ENCODE data around the gene PRR16. TPM values are rescaled to one million over a fixed set of nuclear protein-coding genes. Genes with fewer than 3 reads are reported as not detected.

The PRR16 gene
- total and polyA plus RNA-seq, 2 experiments from 2014 or later = 32.5 to 68.8 TPM

DNA sequence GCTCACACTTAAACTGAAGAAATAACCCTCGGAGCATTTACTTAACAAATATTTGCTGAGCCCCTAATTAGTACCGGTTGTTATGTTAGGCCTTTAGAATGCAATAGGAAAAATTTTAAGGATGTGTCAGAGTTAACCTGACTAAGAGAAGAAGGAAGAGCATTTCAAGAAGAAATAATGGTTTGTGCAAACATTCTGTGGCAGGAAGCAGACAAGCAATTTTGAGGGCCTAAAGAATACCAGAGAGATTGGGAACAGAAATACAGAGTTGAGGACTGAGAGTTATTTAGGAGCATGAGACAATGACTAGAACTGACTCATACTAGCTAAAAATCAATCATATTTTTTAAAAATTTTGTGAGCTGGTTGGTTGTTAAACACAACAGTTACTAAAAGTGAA, 218.8 kb downstream of the PRR16 start:
- no peaks in the 10 kb centered on the region for H3K9me3 ChIP-seq (ENCODE audit: low read depth)
- TF ChIP-seq EZH2 (IDR thresholded peaks at IDR 0.05; ENCODE audit: insufficient read depth, poor library complexity, severe bottlenecking) (no peak), EZH2phosphoT487 (IDR thresholded peaks at IDR 0.05; ENCODE audit: insufficient read depth, low read depth) (no peak)
- H3K4me1 ChIP-seq (ENCODE audit: insufficient read depth) = peaks cover 66% of the 10 kb centered on the region
- peak; percentile 76 for DNase-seq
- H3K9ac ChIP-seq = 0 out of 2 replicates have a peak overlapping the region, but pooled peaks have one; percentile 7
- peak overlapping the region; percentile 68 for H3K4me2 ChIP-seq (ENCODE audit: unreplicated experiment)
- H3K4me3 ChIP-seq = peak overlapping the region; percentile 37
- no peaks in the 10 kb centered on the region for H3K9me2 ChIP-seq (ENCODE audit: insufficient read depth)
- H3K36me3 ChIP-seq (ENCODE audit: low read depth) = no peaks in the 10 kb centered on the region
- no peaks in the 10 kb centered on the region for H3K27me3 ChIP-seq (replicated peaks; ENCODE audit: insufficient read depth)
- in situ Hi-C loops (cut with MboI) = no loop called here
- peak overlapping the region; percentile 69 for H3K27ac ChIP-seq
- no peaks in the 10 kb centered on the region for H4K20me1 ChIP-seq (ENCODE audit: insufficient read depth)
- WGBS, 2 experiments (ENCODE audit: low coverage in 1 of 2, low lambda C conversion rate in 2 of 2, missing lambda C conversion rate in 2 of 2) = 0% methylated on average over 2 of the region's 2 CpGs
- peak overlapping the region; percentile 3; the same call in 1 of the 2 replicates for H2AFZ ChIP-seq
- H3K79me2 ChIP-seq (ENCODE audit: insufficient read depth) = peaks cover 55% of the 10 kb centered on the region
- peaks cover 37% of the 10 kb centered on the region for H3F3A ChIP-seq (ENCODE audit: insufficient read depth)

GRCh38 chr5:120683580-120683979, 219.5 kb downstream of the PRR16 start:
- in situ Hi-C loops (cut with MboI) = no loop called here
- H2AFZ ChIP-seq = no peak overlapping the region
- TF ChIP-seq EZH2phosphoT487 (IDR thresholded peaks at IDR 0.05; ENCODE audit: insufficient read depth, low read depth) (no peak), EZH2 (IDR thresholded peaks at IDR 0.05; ENCODE audit: insufficient read depth, poor library complexity, severe bottlenecking) (no peak)
- peak overlapping the region; percentile 68 for H3K4me2 ChIP-seq (ENCODE audit: unreplicated experiment)
- no peaks in the 10 kb centered on the region for H3K9me2 ChIP-seq (ENCODE audit: insufficient read depth)
- no peaks in the 10 kb centered on the region for H3K36me3 ChIP-seq (ENCODE audit: low read depth)
- H3K79me2 ChIP-seq (ENCODE audit: insufficient read depth) = peaks cover 49% of the 10 kb centered on the region
- H3K9ac ChIP-seq = no peak overlapping the region
- peaks cover 37% of the 10 kb centered on the region for H3F3A ChIP-seq (ENCODE audit: insufficient read depth)
- H3K9me3 ChIP-seq (ENCODE audit: low read depth) = no peaks in the 10 kb centered on the region
- peak overlapping the region; percentile 69 for H3K27ac ChIP-seq
- no peaks in the 10 kb centered on the region for H3K27me3 ChIP-seq (replicated peaks; ENCODE audit: insufficient read depth)
- H3K4me3 ChIP-seq = 0 out of 2 replicates have a peak overlapping the region, but pooled peaks have one; percentile 37
- no peaks in the 10 kb centered on the region for H4K20me1 ChIP-seq (ENCODE audit: insufficient read depth)
- H3K4me1 ChIP-seq (ENCODE audit: insufficient read depth) = peaks cover 59% of the 10 kb centered on the region
- peak; percentile 11 for DNase-seq

DNA sequence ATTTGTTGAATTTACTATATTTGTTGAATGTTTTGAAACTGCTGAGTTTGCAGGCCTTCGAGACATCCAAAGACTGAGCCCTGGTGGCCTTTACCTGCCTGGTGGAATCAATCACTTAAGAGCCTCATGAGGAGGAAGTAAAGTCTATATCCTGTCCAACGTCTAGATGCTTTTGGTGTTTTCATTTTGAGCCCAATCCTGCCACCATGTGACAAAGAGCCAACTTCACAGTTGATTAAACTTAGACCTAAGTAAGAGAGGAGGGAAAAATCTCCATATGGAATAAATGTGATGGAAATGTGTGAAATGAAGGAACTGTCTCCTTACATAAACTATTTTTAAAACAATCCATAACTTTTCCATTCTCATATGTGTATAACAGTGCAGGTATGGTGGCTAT, 220.1 kb downstream of the PRR16 start:
- no peak overlapping the region; the same call in 1 of the 2 replicates for H2AFZ ChIP-seq
- no peaks in the 10 kb centered on the region for H3K9me2 ChIP-seq (ENCODE audit: insufficient read depth)
- peak; percentile 33 for DNase-seq
- H4K20me1 ChIP-seq (ENCODE audit: insufficient read depth) = no peaks in the 10 kb centered on the region
- H3K27me3 ChIP-seq (replicated peaks; ENCODE audit: insufficient read depth) = no peaks in the 10 kb centered on the region
- no peaks in the 10 kb centered on the region for H3K36me3 ChIP-seq (ENCODE audit: low read depth)
- in situ Hi-C loops (cut with MboI) = no loop called here
- H3K27ac ChIP-seq = peak overlapping the region; percentile 69; the same call in 1 of the 2 replicates
- 53% methylated on average over 2 of the region's 2 CpGs for WGBS, 2 experiments (ENCODE audit: low coverage in 1 of 2, low lambda C conversion rate in 2 of 2, missing lambda C conversion rate in 2 of 2)
- H3K4me2 ChIP-seq (ENCODE audit: unreplicated experiment) = no peak overlapping the region
- H3K79me2 ChIP-seq (ENCODE audit: insufficient read depth) = peaks cover 44% of the 10 kb centered on the region
- H3K4me3 ChIP-seq = no peak overlapping the region
- no peaks in the 10 kb centered on the region for H3K9me3 ChIP-seq (ENCODE audit: low read depth)
- H3K9ac ChIP-seq = no peak overlapping the region
- no peak for TF ChIP-seq EZH2 (IDR thresholded peaks at IDR 0.05; ENCODE audit: insufficient read depth, poor library complexity, severe bottlenecking)
- no peak for TF ChIP-seq EZH2phosphoT487 (IDR thresholded peaks at IDR 0.05; ENCODE audit: insufficient read depth, low read depth)
- H3F3A ChIP-seq (ENCODE audit: insufficient read depth) = peaks cover 37% of the 10 kb centered on the region
- peaks cover 52% of the 10 kb centered on the region for H3K4me1 ChIP-seq (ENCODE audit: insufficient read depth)

DNA sequence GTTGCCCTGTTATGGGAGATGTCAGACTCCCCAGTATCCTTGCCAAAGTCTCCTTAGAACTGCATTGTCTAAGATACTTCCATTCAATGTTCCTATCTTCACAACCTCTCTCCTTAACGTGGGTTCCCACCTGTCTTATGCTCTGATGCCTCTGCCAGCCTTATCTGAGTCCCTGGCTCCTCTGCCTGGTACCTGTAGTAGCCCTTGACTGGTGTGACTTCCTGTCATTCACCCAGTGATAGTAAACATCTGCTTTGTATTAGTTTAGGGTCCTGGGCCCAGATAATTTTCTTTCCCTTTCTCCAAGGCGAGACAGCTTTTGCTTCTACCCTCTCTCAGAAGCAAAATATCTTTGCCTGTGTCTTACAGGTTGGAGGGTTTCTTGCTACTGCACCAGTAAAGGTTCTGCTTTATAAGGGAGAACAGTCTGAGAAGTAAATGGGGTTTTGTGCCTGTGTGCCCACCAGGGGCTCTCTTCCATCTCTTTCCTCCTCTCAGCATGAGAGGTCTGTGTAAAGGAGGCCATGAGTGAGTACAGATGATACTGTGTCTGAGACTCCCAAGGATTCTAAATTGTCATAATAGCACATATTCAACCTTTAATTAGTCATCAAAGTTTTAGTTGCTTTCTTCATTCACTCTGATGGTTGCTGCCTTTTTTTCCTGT, 220.8 kb downstream of the PRR16 start:
- Histone ChIP-seq H4K20me1 (ENCODE audit: insufficient read depth) (no peaks in the 10 kb centered on the region), H3F3A (ENCODE audit: insufficient read depth) (peaks cover 37% of the 10 kb centered on the region), H3K9me2 (ENCODE audit: insufficient read depth) (no peaks in the 10 kb centered on the region), H3K79me2 (ENCODE audit: insufficient read depth) (peaks cover 37% of the 10 kb centered on the region), H3K36me3 (ENCODE audit: low read depth) (no peaks in the 10 kb centered on the region), H3K27me3 (replicated peaks; ENCODE audit: insufficient read depth) (no peaks in the 10 kb centered on the region), H3K9me3 (ENCODE audit: low read depth) (no peaks in the 10 kb centered on the region), H3K27ac (no peak overlapping the region), H3K4me2 (ENCODE audit: unreplicated experiment) (no peak overlapping the region), H3K4me3 (no peak overlapping the region), H2AFZ (no peak overlapping the region), H3K9ac (no peak overlapping the region), H3K4me1 (ENCODE audit: insufficient read depth) (peaks cover 48% of the 10 kb centered on the region)
- in situ Hi-C loops (cut with MboI) = no loop called here
- peak; percentile 47 for DNase-seq
- no peak for TF ChIP-seq EZH2 (IDR thresholded peaks at IDR 0.05; ENCODE audit: insufficient read depth, poor library complexity, severe bottlenecking)
- TF ChIP-seq EZH2phosphoT487 (IDR thresholded peaks at IDR 0.05; ENCODE audit: insufficient read depth, low read depth) = no peak
- WGBS, 2 experiments (ENCODE audit: low coverage in 1 of 2, low lambda C conversion rate in 2 of 2, missing lambda C conversion rate in 2 of 2) = 79% methylated on average over 2 of the region's 2 CpGs
